ENCODE measurements around the gene AGAP5.
"Not testable (repeated sequence)": the region's sequence is repeated elsewhere in the genome, so short reads cannot be mapped to it uniquely, and the experiment has no call there.

The AGAP5 gene

DNA sequence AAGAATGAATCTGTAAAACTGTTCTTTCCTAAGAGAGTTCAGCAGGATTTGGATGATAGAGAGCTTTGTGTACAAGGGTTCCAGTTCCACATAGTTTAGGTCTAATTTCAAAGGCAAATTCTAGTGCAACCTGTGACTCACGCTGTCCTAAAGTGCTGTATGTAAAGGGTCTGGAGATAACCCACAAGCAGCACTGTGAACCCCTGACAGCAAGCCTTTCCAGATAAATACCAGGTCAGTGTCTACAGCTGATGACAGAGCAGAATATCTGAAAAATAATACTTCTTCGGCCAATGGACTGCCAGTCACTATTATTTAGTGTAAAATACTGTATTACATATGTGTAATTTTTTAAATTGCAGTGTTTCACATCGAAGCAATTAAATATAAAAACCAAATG is 16.0 kb upstream of the AGAP5 start:
- not testable (repeated sequence) for DNase-seq

- not testable (repeated sequence) for DNase-seq
These were observed 13.8 kb upstream of the AGAP5 start for GRCh38 chr10:73711683-73712082.

DNA sequence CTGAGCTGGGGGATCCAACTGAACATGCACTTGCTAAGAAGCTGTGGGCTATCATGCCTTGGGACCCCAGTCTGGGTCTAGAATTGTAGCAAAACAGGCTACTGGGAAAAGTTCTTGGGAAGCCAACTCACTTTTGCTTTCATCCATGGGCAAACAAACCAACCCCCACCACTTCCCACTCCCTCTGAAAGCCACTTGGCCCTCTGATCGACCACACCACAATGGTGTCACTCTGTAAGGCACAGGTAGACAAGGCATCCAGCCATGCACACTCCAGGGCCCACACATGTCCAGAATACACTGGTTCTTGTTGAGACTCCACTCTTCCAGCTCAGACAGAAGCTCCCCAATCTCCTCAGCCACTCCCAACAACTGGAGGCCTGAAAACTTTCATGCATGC is 10.2 kb upstream of the AGAP5 start:
- DNase-seq = not testable (repeated sequence)

DNA sequence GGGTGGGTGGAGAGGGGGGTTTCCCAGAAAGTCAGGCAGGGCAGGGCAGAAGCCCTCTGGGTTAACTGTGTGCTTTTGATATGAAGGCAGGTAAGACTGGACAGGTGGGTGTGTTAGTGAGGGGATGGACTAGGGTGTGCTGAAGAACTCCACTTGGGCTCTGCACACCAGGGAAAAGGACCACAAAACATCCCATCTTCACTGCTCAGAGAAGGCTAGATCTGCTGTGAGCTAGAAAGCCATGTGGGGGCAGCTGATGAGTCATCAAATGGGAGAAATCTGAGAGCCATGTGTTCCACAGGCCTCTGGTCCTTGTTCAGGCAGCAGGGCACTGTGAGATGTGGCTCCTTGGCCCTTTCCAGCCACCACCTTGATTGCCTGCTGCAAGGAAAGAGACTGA is 9.7 kb upstream of the AGAP5 start:
- DNase-seq = not testable (repeated sequence)

GRCh38 chr10:73706488-73706887 is 8.6 kb upstream of the AGAP5 start:
- not testable (repeated sequence) for DNase-seq

DNA sequence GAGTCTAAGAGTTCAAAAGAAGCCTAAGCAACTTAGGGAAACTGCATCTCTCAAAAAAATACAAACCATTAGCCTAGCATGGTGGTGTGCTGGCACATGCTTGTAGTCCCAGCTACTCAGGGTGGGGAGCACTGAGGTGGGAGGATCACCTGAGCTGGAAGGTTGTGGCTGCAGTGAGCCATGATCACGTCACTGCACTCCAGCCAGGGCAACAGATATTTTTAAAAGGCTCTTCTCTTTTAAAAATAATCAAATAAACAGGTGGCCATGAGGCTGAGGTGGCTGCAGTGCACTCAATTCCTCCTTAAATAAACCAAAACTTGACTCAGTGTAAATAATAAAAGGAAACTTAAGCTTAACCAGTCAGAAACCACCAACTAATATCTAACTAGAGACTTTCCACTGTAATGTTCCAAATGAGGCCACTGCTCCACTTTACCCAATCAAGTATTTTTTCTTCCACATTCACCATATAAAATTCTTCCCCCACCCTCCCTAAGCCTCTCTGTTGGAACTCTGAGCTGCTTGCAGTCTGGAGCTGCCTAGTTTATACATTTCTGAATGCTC is 7.7 kb upstream of the AGAP5 start:
- DNase-seq = not testable (repeated sequence)

DNA sequence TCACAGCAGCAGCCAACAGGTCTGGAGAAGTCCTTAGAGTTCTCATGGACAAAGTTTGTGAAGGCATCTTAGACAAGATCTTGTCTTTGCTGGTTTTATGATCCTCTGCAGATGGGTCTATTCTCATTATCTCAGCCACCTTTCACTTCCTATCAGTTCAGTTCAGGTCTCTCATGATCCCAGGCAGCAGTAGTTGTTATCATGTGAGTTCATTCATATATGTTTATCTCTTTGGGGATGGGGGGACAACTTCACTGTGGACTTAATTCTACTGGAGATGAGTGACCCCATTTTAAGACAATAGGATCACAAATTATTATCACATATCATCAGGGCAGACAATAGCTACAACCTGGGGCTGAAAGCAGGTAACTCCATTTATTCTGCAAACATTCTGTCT is 6.0 kb upstream of the AGAP5 start:
- DNase-seq = not testable (repeated sequence)

DNA sequence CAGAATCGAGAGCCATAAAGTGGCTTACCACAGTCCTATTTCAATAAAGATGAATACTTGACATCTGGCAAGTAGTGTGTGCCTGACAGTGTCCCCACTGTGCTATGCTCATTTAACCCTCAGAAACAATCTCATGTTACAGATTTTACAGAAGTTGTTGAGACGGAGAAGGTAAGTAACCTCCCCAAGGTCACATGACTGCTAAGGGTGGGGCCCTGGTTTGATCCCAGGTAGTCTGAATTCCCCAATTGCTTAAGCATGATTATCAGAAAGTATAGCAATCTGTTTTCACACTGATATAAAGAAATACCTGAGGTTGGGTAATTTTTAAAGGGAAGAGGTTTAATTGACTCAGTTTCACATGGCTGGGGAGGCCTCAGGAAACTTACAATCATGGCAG is 910 bp upstream of the AGAP5 start:
- not testable (repeated sequence) for DNase-seq

DNA sequence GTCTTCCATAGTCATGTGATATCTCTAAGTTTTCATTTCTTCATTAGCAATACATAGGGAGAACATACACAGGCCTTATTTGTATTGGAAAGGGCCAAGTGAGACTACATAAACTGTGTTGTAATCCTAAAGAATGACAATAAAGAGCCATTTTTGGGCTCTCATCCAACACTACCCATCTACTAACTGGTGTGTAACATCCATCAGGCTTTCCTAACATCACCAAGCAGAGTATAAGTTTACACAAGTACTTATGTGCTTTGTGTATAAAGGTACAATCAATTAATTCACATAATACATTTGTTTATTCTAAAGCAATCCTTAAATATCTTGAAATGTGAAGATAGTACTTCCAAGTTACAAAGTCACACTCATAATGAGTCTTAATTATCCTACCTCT is 2.6 kb downstream of the AGAP5 start:
- DNase-seq = not testable (repeated sequence)

DNA sequence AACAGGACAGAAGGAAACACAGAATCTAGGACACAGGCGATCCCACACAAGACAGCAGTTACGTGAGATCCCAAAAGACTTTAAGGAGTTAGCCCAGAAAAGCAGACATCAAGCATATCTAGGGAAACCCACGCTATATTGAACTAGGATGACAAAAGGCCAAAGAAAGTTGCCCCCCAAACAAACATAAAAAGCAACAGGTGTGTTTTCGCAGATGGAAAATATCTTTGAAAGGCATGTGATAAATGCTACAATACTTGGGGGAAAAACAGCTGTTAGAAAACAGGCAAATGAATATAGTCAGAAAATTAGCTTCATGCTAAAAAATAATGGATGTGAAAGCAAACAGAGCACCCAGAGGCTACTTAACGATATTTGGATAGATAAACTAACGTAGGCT is 7.2 kb downstream of the AGAP5 start:
- DNase-seq = not testable (repeated sequence)

DNA sequence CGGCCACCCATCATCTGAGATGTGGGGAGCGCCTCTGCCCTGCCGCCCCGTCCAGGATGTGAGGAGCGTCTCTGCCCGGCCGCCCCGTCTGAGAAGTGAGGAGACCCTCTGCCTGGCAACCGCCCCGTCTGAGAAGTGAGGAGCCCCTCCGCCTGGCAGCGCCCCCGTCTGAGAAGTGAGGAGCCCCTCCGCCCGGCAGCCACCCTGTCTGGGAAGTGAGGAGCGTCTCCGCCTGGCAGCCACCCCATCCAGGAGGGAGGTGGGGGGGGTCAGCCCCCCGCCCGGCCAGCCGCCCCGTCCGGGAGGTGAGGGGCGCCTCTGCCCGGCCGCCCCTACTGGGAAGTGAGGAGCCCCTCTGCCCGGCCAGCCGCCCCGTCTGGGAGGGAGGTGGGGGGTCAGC is 8.3 kb downstream of the AGAP5 start:
- DNase-seq = not testable (repeated sequence)

DNA sequence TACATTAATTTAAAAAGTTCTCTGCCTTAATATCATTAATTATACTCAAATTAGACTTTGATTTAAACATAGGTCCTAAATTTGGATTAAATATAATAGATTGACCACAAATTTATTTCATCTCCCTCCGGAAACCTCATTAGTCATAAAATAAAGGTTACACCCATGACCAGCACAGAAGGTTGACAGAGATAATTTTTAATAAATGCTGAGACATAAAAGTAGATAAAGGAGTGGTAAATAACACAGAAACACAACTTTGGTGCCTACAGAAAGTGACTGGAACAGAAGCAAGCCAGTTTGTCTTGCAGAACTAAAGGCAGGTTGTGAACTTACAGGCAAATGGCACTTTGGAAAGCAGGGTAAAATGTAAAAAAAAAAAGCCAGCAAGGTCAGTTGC is 10.3 kb downstream of the AGAP5 start:
- not testable (repeated sequence) for DNase-seq

- DNase-seq = not testable (repeated sequence)
These were observed 23.4 kb downstream of the AGAP5 start for GRCh38 chr10:73674546-73674945.

GRCh38 chr10:73668378-73668777 is 29.5 kb downstream of the AGAP5 start:
- DNase-seq = not testable (repeated sequence)

- DNase-seq = not testable (repeated sequence)
These were observed 31.6 kb downstream of the AGAP5 start for GRCh38 chr10:73666153-73666809.

- not testable (repeated sequence) for DNase-seq
These were observed 32.3 kb downstream of the AGAP5 start for GRCh38 chr10:73665581-73665980.

DNA sequence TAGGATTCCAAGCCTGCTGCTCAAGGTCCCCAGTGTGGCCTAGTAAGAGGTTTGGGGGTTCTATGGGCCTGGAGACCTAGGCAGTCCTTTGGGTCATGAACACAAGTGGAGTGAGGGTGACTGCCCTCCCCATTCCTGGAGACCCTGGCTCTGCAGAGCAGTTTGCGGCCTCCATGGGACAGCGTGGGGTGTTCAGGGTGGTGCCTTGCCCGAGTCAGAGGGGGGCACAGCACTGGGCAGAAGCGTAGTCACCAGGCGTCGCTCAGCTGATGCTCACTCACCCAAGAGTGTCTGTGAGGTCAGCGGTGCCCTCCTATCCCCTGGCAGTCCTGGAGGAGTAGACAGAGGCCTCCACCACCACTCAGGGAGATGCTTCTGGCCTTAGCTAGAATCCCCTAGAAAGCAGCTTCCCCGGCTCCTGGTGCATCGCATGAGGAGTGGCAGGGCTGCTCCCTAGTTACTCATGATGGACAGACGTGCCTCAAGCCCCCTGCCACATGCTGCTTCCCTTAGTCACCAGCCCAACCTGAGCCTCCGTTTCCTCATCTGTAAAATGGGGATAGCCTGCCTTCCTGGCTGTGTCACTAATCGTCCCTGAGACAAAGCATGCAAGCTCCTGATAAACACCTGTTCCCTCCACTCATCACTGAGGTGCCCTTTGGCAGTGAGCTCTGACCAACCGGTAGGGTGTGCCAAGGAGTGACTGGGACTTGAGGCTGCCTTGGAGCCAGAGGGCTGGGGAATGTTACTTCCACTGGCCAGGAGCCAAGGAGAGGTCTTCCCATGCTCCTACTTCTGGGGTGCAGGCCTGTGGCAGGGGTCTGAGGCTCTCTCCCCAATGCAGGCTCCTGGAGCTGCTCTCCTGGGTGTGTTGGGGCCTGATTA is 33.5 kb downstream of the AGAP5 start:
- DNase-seq = not testable (repeated sequence)

DNA sequence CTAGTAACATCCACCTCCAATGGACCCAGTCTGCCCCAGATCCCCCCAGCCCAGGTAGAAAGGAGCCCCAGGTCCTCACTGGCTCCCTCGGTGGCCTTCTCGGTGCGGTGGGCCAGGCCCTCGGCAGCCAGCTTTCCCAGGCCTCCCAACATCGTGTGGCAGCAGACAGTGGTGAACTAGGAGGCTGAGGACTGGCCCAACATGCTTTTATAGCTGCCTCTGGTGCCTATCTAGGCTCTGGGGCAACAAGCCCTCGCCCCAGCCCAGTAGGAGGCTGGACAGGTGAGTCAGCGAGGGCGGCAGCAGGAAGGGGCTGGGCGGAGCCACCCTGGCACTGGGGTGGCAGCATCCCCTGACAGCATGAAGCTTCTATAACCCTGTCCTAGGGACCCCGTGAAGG is 34.3 kb downstream of the AGAP5 start:
- not testable (repeated sequence) for DNase-seq

GRCh38 chr10:73662705-73663104 is 35.2 kb downstream of the AGAP5 start:
- not testable (repeated sequence) for DNase-seq

- no peak for DNase-seq
These were observed 42.0 kb downstream of the AGAP5 start, which contains the start of gene SYNPO2L for GRCh38 chr10:73655990-73656298. TSS of gene SYNPO2L (minus strand) at chr10:73656029. CDS start at chr10:73655922, 107 bp downstream.

- DNase-seq = no peak
These were observed 42.5 kb downstream of the AGAP5 start for GRCh38 chr10:73655257-73655989.

DNA sequence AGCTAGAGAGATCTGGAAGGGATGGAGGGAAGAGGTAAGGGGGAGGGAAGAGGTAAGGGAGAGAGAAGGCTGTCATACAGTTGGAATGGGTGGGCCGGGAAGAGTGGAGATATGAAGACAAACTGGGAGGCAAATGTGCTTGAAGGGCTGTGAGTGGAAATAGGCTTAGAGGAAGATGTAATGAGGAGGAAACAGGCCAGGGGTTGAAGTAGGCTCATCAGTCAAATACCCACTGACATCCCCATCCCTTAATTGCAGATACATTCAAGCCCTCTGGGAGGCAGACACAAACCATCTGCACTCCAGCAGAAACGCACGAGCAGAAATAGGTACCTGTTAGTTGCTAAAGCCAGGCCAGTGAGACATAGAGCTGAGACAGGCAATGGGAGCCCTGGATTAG is 44.2 kb downstream of the AGAP5 start:
- DNase-seq = no peak

GRCh38 chr10:73653195-73653594 is 44.7 kb downstream of the AGAP5 start:
- DNase-seq = no peak

All from stimulated activated CD4-positive, alpha-beta T cell treated with anti-CD3 and anti-CD28 coated beads, Interleukin-12 subunit alpha, Interleukin-12 subunit beta, amount 100 ng/mL, for 4 hours (primary cell).